WTC11 (cell line): ENCODE results near the gene TMEM108.

Source experiments
- KAT7 ChIP-seq: sonication (generic); formaldehyde crosslinking; IDR thresholded peaks from 2 replicates; pipeline ENCODE4 v1.8.1; 2023; ENCODE audit warnings: missing genetic modification reagents, mild to moderate bottlenecking, borderline replicate concordance
- MAX ChIP-seq: sonication (generic); formaldehyde crosslinking; IDR thresholded peaks from 2 replicates; pipeline ENCODE4 v1.8.0; 2022; ENCODE audit warnings: mild to moderate bottlenecking, missing genetic modification reagents
- TF ChIP-seq, protein P1 (sequence below): fragments of 200-600 bp; IDR thresholded peaks from 2 replicates; pipeline ENCODE4 v1.8.0; 2022; ENCODE audit warnings: antibody characterized with exemption

- TF ChIP-seq MAX (CRISPR knock-in tag) (no peak), KAT7 (no peak)
- TF ChIP-seq, protein P1, sequence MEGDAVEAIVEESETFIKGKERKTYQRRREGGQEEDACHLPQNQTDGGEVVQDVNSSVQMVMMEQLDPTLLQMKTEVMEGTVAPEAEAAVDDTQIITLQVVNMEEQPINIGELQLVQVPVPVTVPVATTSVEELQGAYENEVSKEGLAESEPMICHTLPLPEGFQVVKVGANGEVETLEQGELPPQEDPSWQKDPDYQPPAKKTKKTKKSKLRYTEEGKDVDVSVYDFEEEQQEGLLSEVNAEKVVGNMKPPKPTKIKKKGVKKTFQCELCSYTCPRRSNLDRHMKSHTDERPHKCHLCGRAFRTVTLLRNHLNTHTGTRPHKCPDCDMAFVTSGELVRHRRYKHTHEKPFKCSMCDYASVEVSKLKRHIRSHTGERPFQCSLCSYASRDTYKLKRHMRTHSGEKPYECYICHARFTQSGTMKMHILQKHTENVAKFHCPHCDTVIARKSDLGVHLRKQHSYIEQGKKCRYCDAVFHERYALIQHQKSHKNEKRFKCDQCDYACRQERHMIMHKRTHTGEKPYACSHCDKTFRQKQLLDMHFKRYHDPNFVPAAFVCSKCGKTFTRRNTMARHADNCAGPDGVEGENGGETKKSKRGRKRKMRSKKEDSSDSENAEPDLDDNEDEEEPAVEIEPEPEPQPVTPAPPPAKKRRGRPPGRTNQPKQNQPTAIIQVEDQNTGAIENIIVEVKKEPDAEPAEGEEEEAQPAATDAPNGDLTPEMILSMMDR, result no peak
Measured at GRCh38 chr3:133167340-133168024, 129.3 kb downstream of the TMEM108 start.
